Kidney epithelial cell (primary cell): ENCODE data around the gene THAP12. TPM values are rescaled to one million over a fixed set of nuclear protein-coding genes. Genes with fewer than 3 reads are reported as not detected.

ENCODE experiments used
- DNase-seq: peaks from one replicate; pipeline ENCODE4 v3.0.0-alpha.2; 2010; ENCODE audit warnings: low read depth
- H3K27me3 ChIP-seq: 2 replicates; pipeline ENCODE4 v1.6.0; 2011; ENCODE audit warnings: low read length; ENCODE audit not compliant: control insufficient read depth, insufficient read depth
- H3K36me3 ChIP-seq: 2 replicates; pipeline ENCODE4 v1.5.1; 2011; ENCODE audit warnings: low read length; ENCODE audit not compliant: control insufficient read depth, insufficient read depth
- H3K4me3 ChIP-seq: 2 replicates; pipeline ENCODE4 v1.5.1; 2011; ENCODE audit warnings: low read depth, mild to moderate bottlenecking, control low read depth, low read length
- total RNA-seq: library from RNA; depleted of rRNA; stranded (reverse); fragments of >200 nt; gene quantifications from 2 replicates; pipeline ENCODE4 v1.2.3, GENCODE V29; 2015
- TF ChIP-seq, protein P1 (sequence below): IDR thresholded peaks from 2 replicates; pipeline ENCODE4 v1.5.1; 2011; ENCODE audit warnings: mild to moderate bottlenecking, moderate library complexity, low read length, control low read depth, inconsistent platforms; ENCODE audit not compliant: insufficient read depth, poor library complexity, severe bottlenecking

THAP12 gene
- total RNA-seq, 1 donor from 2014 or later = 35.3 TPM

DNA sequence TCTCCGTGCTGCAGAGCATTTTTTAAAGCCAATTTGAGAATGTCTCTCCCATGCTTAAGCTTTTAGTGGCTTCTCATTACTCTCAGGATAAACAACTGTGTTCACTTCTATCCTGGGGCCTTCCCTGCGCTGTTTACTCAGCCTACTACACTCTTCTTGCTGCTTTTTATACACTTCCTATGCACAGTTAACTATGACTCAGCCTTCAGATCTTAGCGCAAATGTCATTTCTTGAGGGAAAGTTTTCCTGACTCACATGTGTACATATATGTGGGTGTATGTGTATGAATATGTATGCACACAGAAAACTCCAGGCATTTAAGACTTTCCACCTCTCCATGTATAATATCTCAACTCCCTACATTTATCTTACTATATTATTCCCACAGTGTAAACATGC, 9.8 kb downstream of the THAP12 start:
- no peak for DNase-seq
- no peak overlapping the region for H3K4me3 ChIP-seq
- TF ChIP-seq, protein P1, sequence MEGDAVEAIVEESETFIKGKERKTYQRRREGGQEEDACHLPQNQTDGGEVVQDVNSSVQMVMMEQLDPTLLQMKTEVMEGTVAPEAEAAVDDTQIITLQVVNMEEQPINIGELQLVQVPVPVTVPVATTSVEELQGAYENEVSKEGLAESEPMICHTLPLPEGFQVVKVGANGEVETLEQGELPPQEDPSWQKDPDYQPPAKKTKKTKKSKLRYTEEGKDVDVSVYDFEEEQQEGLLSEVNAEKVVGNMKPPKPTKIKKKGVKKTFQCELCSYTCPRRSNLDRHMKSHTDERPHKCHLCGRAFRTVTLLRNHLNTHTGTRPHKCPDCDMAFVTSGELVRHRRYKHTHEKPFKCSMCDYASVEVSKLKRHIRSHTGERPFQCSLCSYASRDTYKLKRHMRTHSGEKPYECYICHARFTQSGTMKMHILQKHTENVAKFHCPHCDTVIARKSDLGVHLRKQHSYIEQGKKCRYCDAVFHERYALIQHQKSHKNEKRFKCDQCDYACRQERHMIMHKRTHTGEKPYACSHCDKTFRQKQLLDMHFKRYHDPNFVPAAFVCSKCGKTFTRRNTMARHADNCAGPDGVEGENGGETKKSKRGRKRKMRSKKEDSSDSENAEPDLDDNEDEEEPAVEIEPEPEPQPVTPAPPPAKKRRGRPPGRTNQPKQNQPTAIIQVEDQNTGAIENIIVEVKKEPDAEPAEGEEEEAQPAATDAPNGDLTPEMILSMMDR = no peak

DNA sequence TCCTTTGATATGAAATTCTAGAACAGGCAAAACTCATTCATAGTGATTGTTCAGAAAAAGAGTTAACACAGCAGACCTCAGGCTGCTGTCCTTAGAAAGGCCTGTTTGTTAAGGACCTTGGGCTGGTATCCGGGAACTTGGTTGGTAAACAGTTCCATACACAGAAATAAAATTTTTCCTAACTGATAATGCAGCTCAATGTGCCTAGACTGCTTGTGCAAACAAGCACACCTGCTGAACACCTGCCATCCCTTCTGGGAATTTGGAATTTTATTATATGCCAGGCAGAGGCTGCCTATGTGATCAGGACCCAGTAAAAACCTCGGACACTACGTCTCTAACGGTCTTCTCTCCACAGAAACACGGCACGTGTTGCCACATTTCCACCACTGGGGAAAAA, 11.5 kb downstream of the THAP12 start:
- TF ChIP-seq, protein P1 = no peak
- Histone ChIP-seq H3K4me3 (no peak overlapping the region), H3K36me3 (no peaks in the 10 kb centered on the region), H3K27me3 (no peaks in the 10 kb centered on the region)
- no peak for DNase-seq

More for the DNA sequence above, 9.8 kb downstream of the THAP12 start:
- H3K27me3 ChIP-seq = no peaks in the 10 kb centered on the region
- no peaks in the 10 kb centered on the region for H3K36me3 ChIP-seq

DNA sequence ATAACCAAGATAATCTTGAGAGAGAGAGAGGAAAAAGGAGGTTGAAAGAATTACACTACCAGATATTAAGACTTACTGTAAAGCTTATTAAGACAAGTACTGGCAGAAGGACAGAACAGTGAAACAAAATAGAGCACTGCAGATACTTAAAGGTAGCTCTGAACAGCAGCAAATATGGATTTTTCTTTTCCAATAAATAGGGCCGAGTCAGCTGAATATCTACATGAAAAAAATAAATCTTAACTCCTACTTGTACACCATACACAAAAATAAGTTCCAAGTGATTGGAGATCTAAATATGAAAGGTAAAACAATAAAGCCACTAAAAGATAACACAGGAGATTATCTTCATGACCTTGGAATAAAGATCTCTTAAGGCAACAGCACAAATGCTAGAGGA, 12.4 kb downstream of the THAP12 start:
- H3K4me3 ChIP-seq = no peak overlapping the region
- H3K36me3 ChIP-seq = no peaks in the 10 kb centered on the region
- H3K27me3 ChIP-seq = no peaks in the 10 kb centered on the region
- TF ChIP-seq, protein P1 = no peak
- DNase-seq = no peak

DNA sequence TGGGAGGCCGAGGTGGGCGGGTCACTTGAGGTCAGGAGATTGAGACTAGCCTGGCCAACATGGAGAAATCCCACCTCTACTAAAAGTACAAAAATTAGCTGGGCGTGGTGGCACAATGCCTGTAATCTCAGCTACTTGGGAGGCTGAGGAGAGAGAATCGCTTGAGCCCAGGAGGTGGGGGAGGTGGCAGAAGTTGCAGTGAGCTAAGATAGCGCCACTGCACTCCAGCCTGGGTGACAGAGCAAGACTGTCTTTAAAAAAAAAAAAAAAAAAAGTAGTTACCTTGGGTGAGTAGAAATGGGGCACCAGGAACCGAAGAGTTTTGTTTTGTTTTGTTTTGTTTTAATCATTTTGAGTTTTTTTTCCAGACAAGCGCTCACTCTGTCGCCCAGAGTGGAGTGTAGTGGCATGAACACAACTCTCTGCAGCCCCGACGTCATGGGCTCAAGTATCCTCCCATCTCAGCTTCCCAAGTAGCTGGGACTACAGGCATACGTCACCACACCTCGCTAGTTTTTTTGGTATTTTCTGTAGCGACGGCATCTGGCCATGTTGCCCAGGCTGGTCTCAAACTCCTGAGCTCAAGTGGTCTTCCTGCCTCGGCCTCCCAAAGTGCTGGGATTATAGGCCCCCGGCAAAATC, 15.8 kb downstream of the THAP12 start:
- TF ChIP-seq, protein P1 = no peak
- DNase-seq = no peak
- Histone ChIP-seq H3K4me3 (no peak overlapping the region), H3K36me3 (no peaks in the 10 kb centered on the region), H3K27me3 (no peaks in the 10 kb centered on the region)

DNA sequence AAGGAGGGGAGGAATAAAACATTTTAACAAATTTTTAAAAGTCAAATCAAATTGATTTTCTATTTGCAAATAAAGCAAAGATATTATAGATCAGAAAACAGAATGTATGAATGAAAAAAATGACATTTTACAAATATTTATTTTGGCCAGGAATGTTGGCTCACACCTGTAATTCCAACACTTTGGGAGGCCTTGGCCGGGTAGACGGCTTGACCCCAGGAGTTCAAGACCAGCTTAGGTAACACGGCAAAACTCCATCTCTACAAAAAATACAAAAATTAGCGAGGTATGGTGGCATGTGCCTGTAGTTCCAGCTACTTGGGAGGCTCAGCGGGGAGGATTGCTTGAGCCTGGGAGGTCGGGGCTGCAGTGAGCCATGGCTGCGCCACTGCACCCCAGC, 18.2 kb downstream of the THAP12 start:
- no peaks in the 10 kb centered on the region for H3K27me3 ChIP-seq
- DNase-seq = no peak
- no peak overlapping the region for H3K4me3 ChIP-seq
- H3K36me3 ChIP-seq = no peaks in the 10 kb centered on the region
- TF ChIP-seq, protein P1 = no peak

DNA sequence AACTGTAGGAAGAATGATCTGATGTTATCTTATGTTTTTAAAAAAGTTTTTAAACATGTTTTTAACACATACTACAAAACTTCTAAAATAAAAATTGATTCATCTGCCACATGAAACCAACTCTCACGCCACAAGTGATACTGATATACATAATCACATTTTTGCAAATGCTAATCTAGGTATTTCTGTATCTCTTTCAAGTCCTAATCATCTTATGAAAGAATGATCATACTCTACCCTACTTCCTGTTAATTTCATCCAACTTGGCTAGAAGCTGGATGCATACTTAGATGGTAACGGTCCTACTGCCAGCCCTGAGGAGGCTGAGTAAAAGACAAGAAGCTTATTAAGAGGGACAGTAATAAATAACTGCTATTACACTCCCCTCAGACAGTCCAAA, 19.2 kb downstream of the THAP12 start:
- DNase-seq = no peak
- TF ChIP-seq, protein P1 = no peak
- Histone ChIP-seq H3K36me3 (no peaks in the 10 kb centered on the region), H3K27me3 (no peaks in the 10 kb centered on the region), H3K4me3 (no peak overlapping the region)
